Measurements from ENCODE around the gene EPS15. TPM values are rescaled to one million over a fixed set of nuclear protein-coding genes. Genes with fewer than 3 reads are reported as not detected.
"Not testable (repeated sequence)": the region's sequence is repeated elsewhere in the genome, so short reads cannot be mapped to it uniquely, and the experiment has no call there.

EPS15 gene
- total RNA-seq, 1 experiment from 2014 or later: 54.4 TPM

DNA sequence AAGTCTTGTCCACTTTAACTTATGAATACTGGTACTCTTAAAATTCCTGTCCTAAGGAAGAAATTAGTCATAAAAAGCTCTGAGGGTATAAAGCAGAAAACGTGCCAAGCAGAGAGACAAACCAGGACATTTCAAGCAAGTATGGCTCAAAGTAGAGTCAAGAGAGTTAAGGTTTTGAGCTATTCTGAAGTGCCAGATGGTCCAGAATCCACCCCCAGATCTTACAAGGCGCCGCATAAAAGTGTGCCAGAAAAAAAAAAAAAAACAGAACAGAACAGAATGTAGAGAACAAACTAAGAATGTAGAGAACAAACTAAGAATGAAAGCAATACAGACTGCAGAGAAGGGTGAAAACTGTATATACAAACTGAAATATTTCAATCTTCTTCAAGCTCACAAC lies 12.5 kb downstream of the EPS15 start:
- in situ Hi-C loops (cut with HindIII; ENCODE audit: low pct_unique_long_range_greater_than_20kb, low sequenced_read_pairs) (no loop called here), intact Hi-C loops (cut with micrococcal nuclease; ENCODE audit: unreplicated experiment) (no loop called here)
- POLR2A ChIA-PET: interaction anchor here (0.6 kb wide), 1 partner anchor 33 kb away, joined by 9 read pairs; no protein-coding TSS in a partner anchor
- ATAC-seq: no peak
- Histone ChIP-seq H3K36me3 (ENCODE audit: control insufficient read depth, insufficient read depth, low read length) (no peaks in the 10 kb centered on the region), H3K4me1 (ENCODE audit: control insufficient read depth, insufficient read depth, low read length) (0 out of 2 replicates have a peak, but pooled peaks cover 6% of the 10 kb centered on the region), H3K4me3 (ENCODE audit: low read depth in 2 of 2, low read length in 2 of 2) (no peak overlapping the region), H3K9me3 (ENCODE audit: control insufficient read depth, insufficient read depth, low read depth, low read length) (no peaks in the 10 kb centered on the region), H3K27ac (ENCODE audit: low read length) (no peak overlapping the region), H3K27me3 (ENCODE audit: control insufficient read depth, insufficient read depth, low read length) (no peaks in the 10 kb centered on the region)
- TF ChIP-seq, protein P1, sequence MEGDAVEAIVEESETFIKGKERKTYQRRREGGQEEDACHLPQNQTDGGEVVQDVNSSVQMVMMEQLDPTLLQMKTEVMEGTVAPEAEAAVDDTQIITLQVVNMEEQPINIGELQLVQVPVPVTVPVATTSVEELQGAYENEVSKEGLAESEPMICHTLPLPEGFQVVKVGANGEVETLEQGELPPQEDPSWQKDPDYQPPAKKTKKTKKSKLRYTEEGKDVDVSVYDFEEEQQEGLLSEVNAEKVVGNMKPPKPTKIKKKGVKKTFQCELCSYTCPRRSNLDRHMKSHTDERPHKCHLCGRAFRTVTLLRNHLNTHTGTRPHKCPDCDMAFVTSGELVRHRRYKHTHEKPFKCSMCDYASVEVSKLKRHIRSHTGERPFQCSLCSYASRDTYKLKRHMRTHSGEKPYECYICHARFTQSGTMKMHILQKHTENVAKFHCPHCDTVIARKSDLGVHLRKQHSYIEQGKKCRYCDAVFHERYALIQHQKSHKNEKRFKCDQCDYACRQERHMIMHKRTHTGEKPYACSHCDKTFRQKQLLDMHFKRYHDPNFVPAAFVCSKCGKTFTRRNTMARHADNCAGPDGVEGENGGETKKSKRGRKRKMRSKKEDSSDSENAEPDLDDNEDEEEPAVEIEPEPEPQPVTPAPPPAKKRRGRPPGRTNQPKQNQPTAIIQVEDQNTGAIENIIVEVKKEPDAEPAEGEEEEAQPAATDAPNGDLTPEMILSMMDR (IDR thresholded peaks at IDR 0.05): no peak
- TF ChIP-seq, protein P2, sequence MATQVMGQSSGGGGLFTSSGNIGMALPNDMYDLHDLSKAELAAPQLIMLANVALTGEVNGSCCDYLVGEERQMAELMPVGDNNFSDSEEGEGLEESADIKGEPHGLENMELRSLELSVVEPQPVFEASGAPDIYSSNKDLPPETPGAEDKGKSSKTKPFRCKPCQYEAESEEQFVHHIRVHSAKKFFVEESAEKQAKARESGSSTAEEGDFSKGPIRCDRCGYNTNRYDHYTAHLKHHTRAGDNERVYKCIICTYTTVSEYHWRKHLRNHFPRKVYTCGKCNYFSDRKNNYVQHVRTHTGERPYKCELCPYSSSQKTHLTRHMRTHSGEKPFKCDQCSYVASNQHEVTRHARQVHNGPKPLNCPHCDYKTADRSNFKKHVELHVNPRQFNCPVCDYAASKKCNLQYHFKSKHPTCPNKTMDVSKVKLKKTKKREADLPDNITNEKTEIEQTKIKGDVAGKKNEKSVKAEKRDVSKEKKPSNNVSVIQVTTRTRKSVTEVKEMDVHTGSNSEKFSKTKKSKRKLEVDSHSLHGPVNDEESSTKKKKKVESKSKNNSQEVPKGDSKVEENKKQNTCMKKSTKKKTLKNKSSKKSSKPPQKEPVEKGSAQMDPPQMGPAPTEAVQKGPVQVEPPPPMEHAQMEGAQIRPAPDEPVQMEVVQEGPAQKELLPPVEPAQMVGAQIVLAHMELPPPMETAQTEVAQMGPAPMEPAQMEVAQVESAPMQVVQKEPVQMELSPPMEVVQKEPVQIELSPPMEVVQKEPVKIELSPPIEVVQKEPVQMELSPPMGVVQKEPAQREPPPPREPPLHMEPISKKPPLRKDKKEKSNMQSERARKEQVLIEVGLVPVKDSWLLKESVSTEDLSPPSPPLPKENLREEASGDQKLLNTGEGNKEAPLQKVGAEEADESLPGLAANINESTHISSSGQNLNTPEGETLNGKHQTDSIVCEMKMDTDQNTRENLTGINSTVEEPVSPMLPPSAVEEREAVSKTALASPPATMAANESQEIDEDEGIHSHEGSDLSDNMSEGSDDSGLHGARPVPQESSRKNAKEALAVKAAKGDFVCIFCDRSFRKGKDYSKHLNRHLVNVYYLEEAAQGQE (IDR thresholded peaks at IDR 0.05; ENCODE audit: insufficient read depth in 1 of 2, low read depth in 2 of 2, low read length in 1 of 2): no peak
- TF ChIP-seq SIN3A (IDR thresholded peaks at IDR 0.05; ENCODE audit: borderline replicate concordance, insufficient read depth, low read depth, low read length) (no peak), TCF7L2 (IDR thresholded peaks at IDR 0.05; ENCODE audit: low read depth, low read length) (no peak), POLR2AphosphoS5 (IDR thresholded peaks at IDR 0.05; ENCODE audit: low read depth, low read length) (no peak)
- CTCF ChIA-PET: no interaction called here
- BruUV-seq (replicated peaks): TSS peak; percentile 30
- no peak for DNase-seq (ENCODE audit: low read depth, low spot score)

DNA sequence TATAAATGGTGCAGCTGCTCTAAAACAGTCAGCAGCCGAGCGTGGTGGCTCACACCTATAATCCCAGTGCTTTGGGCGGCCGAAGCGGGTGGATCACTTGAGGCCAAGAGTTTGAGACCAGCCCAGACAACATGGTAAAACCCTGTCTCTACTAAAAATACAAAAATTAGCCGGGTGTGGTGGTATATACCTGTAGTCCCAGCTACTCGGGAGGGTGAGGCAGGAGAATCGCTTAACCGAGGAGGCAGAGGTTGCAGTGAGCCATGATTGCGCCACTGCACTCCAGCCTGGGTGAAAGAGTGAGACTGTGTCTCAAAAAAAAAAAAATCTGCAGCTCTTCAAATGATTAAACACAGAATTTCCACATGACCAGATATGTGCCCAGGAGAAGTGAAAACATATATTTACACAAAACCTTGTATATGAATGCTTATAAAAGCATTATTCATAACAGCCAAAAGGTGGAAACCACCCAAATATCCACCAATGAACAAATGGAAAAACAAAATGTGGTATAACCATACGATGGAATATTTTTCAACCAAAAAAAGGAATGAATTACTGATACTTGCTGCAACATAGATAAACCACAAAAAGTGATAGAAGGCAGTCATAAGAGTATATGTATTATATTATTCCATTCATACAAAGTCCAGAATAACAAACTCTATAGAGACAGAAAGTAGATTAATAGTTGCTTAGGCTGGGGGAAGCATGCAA lies 14.1 kb downstream of the EPS15 start:
- no peak for DNase-seq (ENCODE audit: low read depth, low spot score)
- TF ChIP-seq, protein P1 (IDR thresholded peaks at IDR 0.05): no peak
- TF ChIP-seq SIN3A (IDR thresholded peaks at IDR 0.05; ENCODE audit: borderline replicate concordance, insufficient read depth, low read depth, low read length) (no peak), TCF7L2 (IDR thresholded peaks at IDR 0.05; ENCODE audit: low read depth, low read length) (no peak), POLR2AphosphoS5 (IDR thresholded peaks at IDR 0.05; ENCODE audit: low read depth, low read length) (no peak)
- TF ChIP-seq, protein P2 (IDR thresholded peaks at IDR 0.05; ENCODE audit: insufficient read depth in 1 of 2, low read depth in 2 of 2, low read length in 1 of 2): no peak
- BruUV-seq (replicated peaks): no TSS peak
- no peak overlapping the region for H3K4me3 ChIP-seq (ENCODE audit: low read depth in 2 of 2, low read length in 2 of 2)
- in situ Hi-C loops (cut with HindIII; ENCODE audit: low pct_unique_long_range_greater_than_20kb, low sequenced_read_pairs): no loop called here
- H3K27ac ChIP-seq (ENCODE audit: low read length): no peak overlapping the region
- intact Hi-C loops (cut with micrococcal nuclease; ENCODE audit: unreplicated experiment): no loop called here
- ATAC-seq: no peak
- ChIA-PET CTCF (no interaction called here), POLR2A (no interaction called here)
- no peaks in the 10 kb centered on the region for H3K27me3 ChIP-seq (ENCODE audit: control insufficient read depth, insufficient read depth, low read length)
- H3K9me3 ChIP-seq (ENCODE audit: control insufficient read depth, insufficient read depth, low read depth, low read length): no peaks in the 10 kb centered on the region
- H3K4me1 ChIP-seq (ENCODE audit: control insufficient read depth, insufficient read depth, low read length): 0 out of 2 replicates have a peak, but pooled peaks cover 3% of the 10 kb centered on the region
- H3K36me3 ChIP-seq (ENCODE audit: control insufficient read depth, insufficient read depth, low read length): no peaks in the 10 kb centered on the region

DNA sequence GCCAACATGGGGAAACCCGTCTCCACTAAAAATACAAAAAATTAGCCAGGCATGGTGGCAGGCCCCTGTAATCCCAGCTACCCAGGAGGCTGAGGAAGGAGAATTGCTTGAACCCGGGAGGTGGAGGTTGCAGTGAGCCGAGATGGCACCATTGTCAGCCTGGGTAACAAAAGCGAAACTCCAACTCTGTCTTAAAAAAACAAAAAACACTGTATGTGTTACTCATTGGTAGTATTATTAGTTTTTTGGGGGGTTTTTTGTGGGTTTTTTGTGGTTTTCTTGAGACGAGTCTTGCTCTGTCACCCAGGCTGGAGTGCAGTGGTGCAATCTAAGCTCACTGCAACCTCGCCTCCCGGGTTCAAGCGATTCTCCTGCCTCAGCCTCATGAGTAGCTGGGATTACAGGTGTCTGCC lies 17.8 kb downstream of the EPS15 start:
- POLR2A ChIA-PET: interaction anchor here (0.6 kb wide), 1 partner anchor 34 kb away, joined by 3 read pairs; no protein-coding TSS in a partner anchor

More for the DNA sequence above, 17.8 kb downstream of the EPS15 start:
- H3K36me3 ChIP-seq (ENCODE audit: control insufficient read depth, insufficient read depth, low read length); H3K27me3 ChIP-seq (ENCODE audit: control insufficient read depth, insufficient read depth, low read length); ATAC-seq; H3K9me3 ChIP-seq (ENCODE audit: control insufficient read depth, insufficient read depth, low read depth, low read length); intact Hi-C loops (cut with micrococcal nuclease; ENCODE audit: unreplicated experiment); H3K4me1 ChIP-seq (ENCODE audit: control insufficient read depth, insufficient read depth, low read length); in situ Hi-C loops (cut with HindIII; ENCODE audit: low pct_unique_long_range_greater_than_20kb, low sequenced_read_pairs); DNase-seq (ENCODE audit: low read depth, low spot score); H3K27ac ChIP-seq (ENCODE audit: low read length); BruUV-seq (replicated peaks); CTCF ChIA-PET; H3K4me3 ChIP-seq (ENCODE audit: low read depth in 2 of 2, low read length in 2 of 2): not testable (repeated sequence)

All from Panc1 (cell line).